Astrocyte (in vitro differentiated cells and primary cell): Measurements from ENCODE around the gene FGGY. TPM values are rescaled to one million over a fixed set of nuclear protein-coding genes. Genes with fewer than 3 reads are reported as not detected.

Experiments used
- DNase-seq: peaks from one replicate; pipeline ENCODE4 v3.0.0-alpha.2; 2010; ENCODE audit warnings: low read depth
- FAIRE-seq: peaks from 2 replicates; lab custom pipeline; 2011; peaks lifted over from hg19 to GRCh38; lab: Jason Lieb, UNC
- H2AFZ ChIP-seq: 2 replicates; pipeline ENCODE4 v1.6.0; 2012; ENCODE audit warnings: low read depth, low read length, inconsistent platforms
- H3K27ac ChIP-seq: 2 replicates; pipeline ENCODE4 v1.5.1; 2011; ENCODE audit warnings: low read depth, low read length, inconsistent platforms
- H3K27me3 ChIP-seq: 2 replicates; pipeline ENCODE4 v1.6.0; 2011; ENCODE audit warnings: low read length, inconsistent platforms; ENCODE audit not compliant: insufficient read depth
- H3K36me3 ChIP-seq: 2 replicates; pipeline ENCODE4 v1.5.1; 2011; ENCODE audit warnings: low read length, inconsistent platforms; ENCODE audit not compliant: insufficient read depth
- H3K4me1 ChIP-seq: 2 replicates; pipeline ENCODE4 v1.5.1; 2011; ENCODE audit warnings: low read length, inconsistent platforms; ENCODE audit not compliant: insufficient read depth
- H3K4me2 ChIP-seq: 2 replicates; pipeline ENCODE4 v1.6.0; 2012; ENCODE audit warnings: low read length, inconsistent platforms
- H3K4me3 ChIP-seq: 2 replicates; pipeline ENCODE4 v1.5.1; 2011; ENCODE audit warnings: low read depth, mild to moderate bottlenecking, low read length, inconsistent platforms; ENCODE audit not compliant: insufficient read depth
- H3K79me2 ChIP-seq: 2 replicates; pipeline ENCODE4 v1.6.0; 2012; ENCODE audit warnings: mild to moderate bottlenecking, low read length, inconsistent platforms; ENCODE audit not compliant: insufficient read depth
- H3K9ac ChIP-seq: 2 replicates; pipeline ENCODE4 v1.6.0; 2012; ENCODE audit warnings: mild to moderate bottlenecking, low read length, inconsistent platforms
- H3K9me3 ChIP-seq: 2 replicates; pipeline ENCODE4 v1.5.1; 2012; ENCODE audit warnings: low read depth, mild to moderate bottlenecking, low read length, inconsistent platforms; ENCODE audit not compliant: insufficient read depth
- H4K20me1 ChIP-seq: 2 replicates; pipeline ENCODE4 v1.6.0; 2012; ENCODE audit warnings: low read length, inconsistent platforms; ENCODE audit not compliant: insufficient read depth
- H3K27ac Mint-ChIP-seq: one replicate; pipeline ENCODE4 v1.8.0; 2021; ENCODE audit warnings: mild to moderate bottlenecking, mixed read lengths; ENCODE audit not compliant: unreplicated experiment
- H3K27me3 Mint-ChIP-seq: one replicate; pipeline ENCODE4 v1.8.0; 2021; ENCODE audit warnings: low read depth, mixed read lengths; ENCODE audit not compliant: unreplicated experiment
- H3K36me3 Mint-ChIP-seq: one replicate; pipeline ENCODE4 v1.8.0; 2021; ENCODE audit warnings: low read depth, mixed read lengths; ENCODE audit not compliant: unreplicated experiment
- H3K4me1 Mint-ChIP-seq: one replicate; pipeline ENCODE4 v1.8.0; 2021; ENCODE audit warnings: low read depth, mixed read lengths; ENCODE audit not compliant: unreplicated experiment
- H3K4me3 Mint-ChIP-seq: one replicate; pipeline ENCODE4 v1.8.0; 2021; ENCODE audit warnings: mild to moderate bottlenecking, moderate library complexity, mixed read lengths; ENCODE audit not compliant: unreplicated experiment
- H3K9me3 Mint-ChIP-seq: one replicate; pipeline ENCODE4 v1.8.0; 2021; ENCODE audit warnings: mild to moderate bottlenecking, mixed read lengths; ENCODE audit not compliant: unreplicated experiment
- EZH2 ChIP-seq: IDR thresholded peaks from 2 replicates; pipeline ENCODE4 v1.6.1; 2012; ENCODE audit warnings: mild to moderate bottlenecking, low read length, inconsistent platforms; ENCODE audit not compliant: insufficient read depth
- total RNA-seq: library from RNA; stranded (reverse); gene quantifications from 2 replicates; pipeline ENCODE4 v1.2.1, GENCODE V29; 2021
- TF ChIP-seq, protein P1 (sequence below): IDR thresholded peaks from 2 replicates; pipeline ENCODE4 v1.5.1; 2011; ENCODE audit warnings: low read depth, mild to moderate bottlenecking, inconsistent platforms, low read length, moderate library complexity; ENCODE audit not compliant: insufficient read depth

The FGGY gene
- total RNA-seq, 1 donor from 2014 or later: 6.8 TPM

DNA sequence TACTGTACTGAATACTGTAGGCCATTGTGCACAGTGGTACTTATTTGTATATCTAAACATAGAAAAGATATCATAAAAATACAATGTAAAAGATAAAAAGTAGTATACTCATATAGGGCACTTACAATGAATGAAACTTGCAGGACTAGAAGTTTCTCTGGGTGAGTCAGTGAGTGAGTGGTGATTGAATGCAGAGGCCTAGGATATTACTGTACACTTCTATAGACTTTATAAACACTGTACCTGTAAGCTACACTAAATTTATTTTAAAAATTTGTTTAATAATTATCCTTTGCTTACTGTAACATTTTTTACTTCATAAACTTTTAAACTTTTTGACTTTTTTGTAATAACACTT, 82.5 kb downstream of the FGGY start:
- Histone ChIP-seq H3K4me2 (no peak overlapping the region), H3K36me3 (no peaks in the 10 kb centered on the region), H3K27me3 (no peaks in the 10 kb centered on the region), H3K4me1 (peaks cover 11% of the 10 kb centered on the region), H2AFZ (no peak overlapping the region), H3K9me3 (no peaks in the 10 kb centered on the region), H3K9ac (no peak overlapping the region), H4K20me1 (no peaks in the 10 kb centered on the region), H3K79me2 (no peaks in the 10 kb centered on the region), H3K4me3 (no peak overlapping the region), H3K27ac (no peak overlapping the region)
- Mint-ChIP-seq H3K27ac (no peak overlapping the region), H3K36me3 (no peaks in the 10 kb centered on the region), H3K27me3 (no peaks in the 10 kb centered on the region), H3K4me1 (peaks cover 9% of the 10 kb centered on the region), H3K4me3 (no peak overlapping the region), H3K9me3 (no peaks in the 10 kb centered on the region)
- TF ChIP-seq, protein P1, sequence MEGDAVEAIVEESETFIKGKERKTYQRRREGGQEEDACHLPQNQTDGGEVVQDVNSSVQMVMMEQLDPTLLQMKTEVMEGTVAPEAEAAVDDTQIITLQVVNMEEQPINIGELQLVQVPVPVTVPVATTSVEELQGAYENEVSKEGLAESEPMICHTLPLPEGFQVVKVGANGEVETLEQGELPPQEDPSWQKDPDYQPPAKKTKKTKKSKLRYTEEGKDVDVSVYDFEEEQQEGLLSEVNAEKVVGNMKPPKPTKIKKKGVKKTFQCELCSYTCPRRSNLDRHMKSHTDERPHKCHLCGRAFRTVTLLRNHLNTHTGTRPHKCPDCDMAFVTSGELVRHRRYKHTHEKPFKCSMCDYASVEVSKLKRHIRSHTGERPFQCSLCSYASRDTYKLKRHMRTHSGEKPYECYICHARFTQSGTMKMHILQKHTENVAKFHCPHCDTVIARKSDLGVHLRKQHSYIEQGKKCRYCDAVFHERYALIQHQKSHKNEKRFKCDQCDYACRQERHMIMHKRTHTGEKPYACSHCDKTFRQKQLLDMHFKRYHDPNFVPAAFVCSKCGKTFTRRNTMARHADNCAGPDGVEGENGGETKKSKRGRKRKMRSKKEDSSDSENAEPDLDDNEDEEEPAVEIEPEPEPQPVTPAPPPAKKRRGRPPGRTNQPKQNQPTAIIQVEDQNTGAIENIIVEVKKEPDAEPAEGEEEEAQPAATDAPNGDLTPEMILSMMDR: no peak
- no peak for TF ChIP-seq EZH2
- DNase-seq (no peak), FAIRE-seq (no peak)

- H3K27me3 Mint-ChIP-seq: no peaks in the 10 kb centered on the region
- no peaks in the 10 kb centered on the region for H4K20me1 ChIP-seq
- H3K4me3 ChIP-seq: no peak overlapping the region
- no peak overlapping the region for H3K4me3 Mint-ChIP-seq
- no peak overlapping the region for H2AFZ ChIP-seq
- H3K27ac ChIP-seq: no peak overlapping the region
- no peak overlapping the region for H3K27ac Mint-ChIP-seq
- FAIRE-seq (no peak), DNase-seq (no peak)
- no peak overlapping the region for H3K4me2 ChIP-seq
- no peaks in the 10 kb centered on the region for H3K9me3 ChIP-seq
- no peaks in the 10 kb centered on the region for H3K4me1 ChIP-seq
- no peak for TF ChIP-seq EZH2
- TF ChIP-seq, protein P1: no peak
- no peaks in the 10 kb centered on the region for H3K27me3 ChIP-seq
- H3K36me3 ChIP-seq: no peaks in the 10 kb centered on the region
- H3K36me3 Mint-ChIP-seq: no peaks in the 10 kb centered on the region
- H3K9me3 Mint-ChIP-seq: no peaks in the 10 kb centered on the region
- H3K9ac ChIP-seq: no peak overlapping the region
- H3K79me2 ChIP-seq: no peaks in the 10 kb centered on the region
- H3K4me1 Mint-ChIP-seq: no peaks in the 10 kb centered on the region
These were observed 87.1 kb downstream of the FGGY start for GRCh38 chr1:59383963-59384362.

- no peak overlapping the region for H2AFZ ChIP-seq
These were observed 87.5 kb downstream of the FGGY start for GRCh38 chr1:59384443-59384842.

More at GRCh38 chr1:59384443-59384842, 87.5 kb downstream of the FGGY start:
- H3K27ac ChIP-seq: no peak overlapping the region
- H3K4me2 ChIP-seq: no peak overlapping the region
- H3K4me3 ChIP-seq: no peak overlapping the region
- H3K27me3 Mint-ChIP-seq: no peaks in the 10 kb centered on the region
- H3K27me3 ChIP-seq: no peaks in the 10 kb centered on the region
- TF ChIP-seq, protein P1: no peak
- TF ChIP-seq EZH2: no peak
- no peaks in the 10 kb centered on the region for H3K4me1 ChIP-seq
- peak; percentile 43 for FAIRE-seq
- no peak for DNase-seq
- H3K36me3 ChIP-seq: no peaks in the 10 kb centered on the region
- H3K79me2 ChIP-seq: no peaks in the 10 kb centered on the region
- no peak overlapping the region for H3K27ac Mint-ChIP-seq
- no peaks in the 10 kb centered on the region for H4K20me1 ChIP-seq
- H3K4me1 Mint-ChIP-seq: no peaks in the 10 kb centered on the region
- H3K9me3 Mint-ChIP-seq: no peaks in the 10 kb centered on the region
- H3K36me3 Mint-ChIP-seq: no peaks in the 10 kb centered on the region
- H3K9me3 ChIP-seq: no peaks in the 10 kb centered on the region
- no peak overlapping the region for H3K4me3 Mint-ChIP-seq
- no peak overlapping the region for H3K9ac ChIP-seq
